Measurements from ENCODE around the gene PAK5. TPM values are rescaled to one million over a fixed set of nuclear protein-coding genes. Genes with fewer than 3 reads are reported as not detected.
"Not testable (repeated sequence)": the region's sequence is repeated elsewhere in the genome, so short reads cannot be mapped to it uniquely, and the experiment has no call there.

The PAK5 gene
- total RNA-seq, 2 donors from 2014 or later = 0.22 to 0.42 TPM

- H3K4me1 ChIP-seq (ENCODE audit: control insufficient read depth, insufficient read depth, low read length) = no peaks in the 10 kb centered on the region
- H3K36me3 ChIP-seq (ENCODE audit: control insufficient read depth, insufficient read depth, low read length) = no peaks in the 10 kb centered on the region
- no peaks in the 10 kb centered on the region for H3K9me3 ChIP-seq (ENCODE audit: control insufficient read depth, low read length)
- 85 to 88% methylated on average over 2 of the region's 2 CpGs for WGBS, 2 experiments (ENCODE audit: insufficient coverage in 1 of 2, insufficient read length in 1 of 2)
- TF ChIP-seq CTCF (conservative IDR thresholded peaks at IDR 0.05) = no peak
- no peak overlapping the region for H3K27ac Mint-ChIP-seq
- no peak overlapping the region for H3K4me3 Mint-ChIP-seq
- H3K27me3 ChIP-seq (ENCODE audit: control insufficient read depth, insufficient read depth, low read length, poor library complexity, severe bottlenecking) = no peaks in the 10 kb centered on the region
- no peaks in the 10 kb centered on the region for H3K4me1 Mint-ChIP-seq
- no peak overlapping the region for H3K9ac ChIP-seq (ENCODE audit: extremely low read depth, low read length, poor library complexity, severe bottlenecking)
- no peak for DNase-seq
- no peaks in the 10 kb centered on the region for H3K9me3 Mint-ChIP-seq
- no peaks in the 10 kb centered on the region for H3K36me3 Mint-ChIP-seq (ENCODE audit: low read depth)
- no peak overlapping the region for H3K4me3 ChIP-seq (ENCODE audit: low read length)
- H3K27me3 Mint-ChIP-seq (ENCODE audit: insufficient read depth) = no peaks in the 10 kb centered on the region
- no peak overlapping the region for H3K27ac ChIP-seq (ENCODE audit: low read depth, low read length)
Observed at GRCh38 chr20:9647741-9648140, 191.1 kb downstream of the PAK5 start.

- Mint-ChIP-seq H3K9me3 (no peaks in the 10 kb centered on the region), H3K27me3 (ENCODE audit: insufficient read depth) (no peaks in the 10 kb centered on the region), H3K4me1 (no peaks in the 10 kb centered on the region), H3K27ac (no peak overlapping the region), H3K36me3 (ENCODE audit: low read depth) (no peaks in the 10 kb centered on the region), H3K4me3 (no peak overlapping the region)
- Histone ChIP-seq H3K36me3 (ENCODE audit: control insufficient read depth, insufficient read depth, low read length) (no peaks in the 10 kb centered on the region), H3K4me1 (ENCODE audit: control insufficient read depth, insufficient read depth, low read length) (no peaks in the 10 kb centered on the region), H3K27me3 (ENCODE audit: control insufficient read depth, insufficient read depth, low read length, poor library complexity, severe bottlenecking) (no peaks in the 10 kb centered on the region), H3K27ac (ENCODE audit: low read depth, low read length) (no peak overlapping the region), H3K9me3 (ENCODE audit: control insufficient read depth, low read length) (no peaks in the 10 kb centered on the region), H3K4me3 (ENCODE audit: low read length) (no peak overlapping the region), H3K9ac (ENCODE audit: extremely low read depth, low read length, poor library complexity, severe bottlenecking) (no peak overlapping the region)
- TF ChIP-seq CTCF (conservative IDR thresholded peaks at IDR 0.05) = no peak
- DNase-seq = no peak
- WGBS, 2 experiments (ENCODE audit: insufficient coverage in 1 of 2, insufficient read length in 1 of 2) = 83 to 100% methylated on average over 2 of the region's 3 CpGs
Observed at GRCh38 chr20:9646375-9646774, 192.5 kb downstream of the PAK5 start.

- Histone ChIP-seq H3K27me3 (ENCODE audit: control insufficient read depth, insufficient read depth, low read length, poor library complexity, severe bottlenecking) (no peaks in the 10 kb centered on the region), H3K4me1 (ENCODE audit: control insufficient read depth, insufficient read depth, low read length) (no peaks in the 10 kb centered on the region), H3K36me3 (ENCODE audit: control insufficient read depth, insufficient read depth, low read length) (no peaks in the 10 kb centered on the region), H3K9me3 (ENCODE audit: control insufficient read depth, low read length) (no peaks in the 10 kb centered on the region), H3K27ac (ENCODE audit: low read depth, low read length) (no peak overlapping the region), H3K9ac (ENCODE audit: extremely low read depth, low read length, poor library complexity, severe bottlenecking) (no peak overlapping the region), H3K4me3 (ENCODE audit: low read length) (no peak overlapping the region)
- TF ChIP-seq CTCF (conservative IDR thresholded peaks at IDR 0.05) = no peak
- no peaks in the 10 kb centered on the region for H3K4me1 Mint-ChIP-seq
- DNase-seq = no peak
- H3K27ac Mint-ChIP-seq = no peak overlapping the region
- H3K36me3 Mint-ChIP-seq (ENCODE audit: low read depth) = no peaks in the 10 kb centered on the region
- no peaks in the 10 kb centered on the region for H3K27me3 Mint-ChIP-seq (ENCODE audit: insufficient read depth)
- H3K9me3 Mint-ChIP-seq = peaks cover 7% of the 10 kb centered on the region
- H3K4me3 Mint-ChIP-seq = no peak overlapping the region
Observed at GRCh38 chr20:9642882-9643281, 196.0 kb downstream of the PAK5 start.

- not testable (repeated sequence) for H3K27me3 ChIP-seq (ENCODE audit: control insufficient read depth, insufficient read depth, low read length, poor library complexity, severe bottlenecking); H3K9me3 ChIP-seq (ENCODE audit: control insufficient read depth, low read length); H3K4me1 ChIP-seq (ENCODE audit: control insufficient read depth, insufficient read depth, low read length); H3K36me3 Mint-ChIP-seq (ENCODE audit: low read depth); H3K4me3 Mint-ChIP-seq; H3K9me3 Mint-ChIP-seq; H3K27me3 Mint-ChIP-seq (ENCODE audit: insufficient read depth); H3K27ac ChIP-seq (ENCODE audit: low read depth, low read length); DNase-seq; H3K4me3 ChIP-seq (ENCODE audit: low read length); H3K27ac Mint-ChIP-seq; H3K4me1 Mint-ChIP-seq; H3K36me3 ChIP-seq (ENCODE audit: control insufficient read depth, insufficient read depth, low read length); H3K9ac ChIP-seq (ENCODE audit: extremely low read depth, low read length, poor library complexity, severe bottlenecking)
- 89% methylated on average over 18 of the region's 26 CpGs; no CpG with 5 or more reads in 1 of the 2 experiments for WGBS, 2 experiments (ENCODE audit: insufficient coverage in 1 of 2, insufficient read length in 1 of 2)
Observed at GRCh38 chr20:9641499-9642000, 197.3 kb downstream of the PAK5 start.
